Measurements from ENCODE around the gene OSTN. TPM values are rescaled to one million over a fixed set of nuclear protein-coding genes. Genes with fewer than 3 reads are reported as not detected.
A peak's percentile ranks its signal among the peaks of the same experiment; 100 is the strongest.

The OSTN gene
- total RNA-seq, 6 experiments from 2014 or later, result not detected

DNA sequence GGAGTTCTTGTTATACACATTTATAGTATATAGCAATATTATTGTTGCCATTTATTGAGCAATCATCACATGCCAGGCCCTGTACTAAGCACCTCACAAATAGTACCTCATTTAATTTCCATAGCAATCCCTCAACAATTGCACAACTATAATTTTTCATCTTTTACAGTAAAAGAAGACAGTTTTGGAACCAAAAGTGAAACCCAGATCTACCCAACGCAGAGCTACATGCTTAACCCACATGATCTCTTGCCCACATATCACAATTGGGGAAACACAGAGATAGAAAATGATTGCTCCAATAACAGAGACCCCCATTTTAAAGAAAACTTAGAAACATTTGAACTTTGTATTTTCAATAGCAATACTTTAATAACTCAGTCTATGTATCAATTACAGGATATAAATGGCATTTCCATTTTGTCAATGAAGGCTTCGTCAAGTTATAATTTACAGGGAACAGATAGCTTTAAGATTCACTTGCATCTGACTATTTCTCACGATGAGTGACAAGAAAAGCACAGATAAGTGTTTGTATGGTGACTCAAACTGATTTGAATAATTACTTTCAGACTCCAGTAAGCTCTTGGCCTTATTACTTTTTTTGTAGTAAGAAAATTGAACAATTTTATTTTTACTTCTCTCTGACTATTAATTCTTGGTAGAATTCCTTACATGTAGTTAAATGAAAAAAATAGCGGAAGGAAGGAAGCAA is 91.4 kb downstream of the OSTN start:
- no peak overlapping the region for H3K4me3 ChIP-seq
- intact Hi-C loops (cut with DNase I), result no loop called here
- no peaks in the 10 kb centered on the region for H3K4me1 ChIP-seq
- ATAC-seq, result peak in 2 of 4 donors; percentile 35 to 44
- WGBS (ENCODE audit: insufficient coverage, low coverage, low lambda C conversion rate, missing lambda C conversion rate), result 63% methylated on average over 4 of the region's 4 CpGs
- H3K27me3 ChIP-seq, result no peaks in the 10 kb centered on the region
- no peak overlapping the region for H3K27ac ChIP-seq
- DNase-seq, result no peak
- H3K9me3 ChIP-seq, result no peaks in the 10 kb centered on the region
- no peaks in the 10 kb centered on the region for H3K36me3 ChIP-seq
- TF ChIP-seq, protein P1, sequence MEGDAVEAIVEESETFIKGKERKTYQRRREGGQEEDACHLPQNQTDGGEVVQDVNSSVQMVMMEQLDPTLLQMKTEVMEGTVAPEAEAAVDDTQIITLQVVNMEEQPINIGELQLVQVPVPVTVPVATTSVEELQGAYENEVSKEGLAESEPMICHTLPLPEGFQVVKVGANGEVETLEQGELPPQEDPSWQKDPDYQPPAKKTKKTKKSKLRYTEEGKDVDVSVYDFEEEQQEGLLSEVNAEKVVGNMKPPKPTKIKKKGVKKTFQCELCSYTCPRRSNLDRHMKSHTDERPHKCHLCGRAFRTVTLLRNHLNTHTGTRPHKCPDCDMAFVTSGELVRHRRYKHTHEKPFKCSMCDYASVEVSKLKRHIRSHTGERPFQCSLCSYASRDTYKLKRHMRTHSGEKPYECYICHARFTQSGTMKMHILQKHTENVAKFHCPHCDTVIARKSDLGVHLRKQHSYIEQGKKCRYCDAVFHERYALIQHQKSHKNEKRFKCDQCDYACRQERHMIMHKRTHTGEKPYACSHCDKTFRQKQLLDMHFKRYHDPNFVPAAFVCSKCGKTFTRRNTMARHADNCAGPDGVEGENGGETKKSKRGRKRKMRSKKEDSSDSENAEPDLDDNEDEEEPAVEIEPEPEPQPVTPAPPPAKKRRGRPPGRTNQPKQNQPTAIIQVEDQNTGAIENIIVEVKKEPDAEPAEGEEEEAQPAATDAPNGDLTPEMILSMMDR (IDR thresholded peaks at IDR 0.05), result no peak
- TF ChIP-seq POLR2A (IDR thresholded peaks at IDR 0.05), result no peak

DNA sequence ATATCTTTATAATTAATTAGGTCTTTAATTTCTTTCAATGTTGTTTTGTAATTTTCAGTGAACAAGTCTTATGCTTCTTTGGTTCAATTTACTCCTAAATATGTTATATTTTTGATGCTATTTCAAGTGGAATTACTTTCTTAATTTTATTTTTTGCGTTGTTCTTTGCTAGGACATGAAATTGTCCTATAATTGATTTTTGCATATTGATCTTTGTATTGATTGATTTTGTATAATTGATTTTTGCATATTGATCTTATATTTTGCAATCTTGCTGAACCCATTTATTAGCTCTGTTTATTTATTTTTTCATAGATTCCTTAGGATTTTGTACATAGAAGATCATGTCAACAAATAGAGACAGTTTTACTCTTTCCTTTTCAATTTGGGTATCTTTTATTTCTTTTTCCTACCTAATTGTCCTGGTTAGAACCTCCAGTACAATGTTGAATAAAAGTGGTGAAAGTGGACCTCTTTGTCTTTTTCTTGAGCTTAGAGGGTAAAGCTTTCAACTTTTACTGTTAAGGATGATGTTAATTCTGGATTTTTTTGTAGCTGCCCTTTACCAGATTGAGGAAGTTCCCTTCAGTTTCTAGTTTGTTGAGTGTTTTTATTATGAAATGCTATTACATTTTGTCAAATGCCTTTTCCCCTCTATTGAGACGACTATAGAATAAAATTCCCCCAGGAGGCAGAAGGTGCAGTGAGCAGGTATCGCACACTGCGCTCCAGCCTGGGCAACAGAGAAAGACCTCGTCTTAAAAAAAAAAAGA is 93.4 kb downstream of the OSTN start:
- Histone ChIP-seq H3K4me3 (no peak overlapping the region), H3K27me3 (no peaks in the 10 kb centered on the region), H3K36me3 (no peaks in the 10 kb centered on the region), H3K27ac (no peak overlapping the region), H3K9me3 (no peaks in the 10 kb centered on the region), H3K4me1 (no peaks in the 10 kb centered on the region)
- WGBS (ENCODE audit: insufficient coverage, low coverage, low lambda C conversion rate, missing lambda C conversion rate), result 66% methylated on average over 5 of the region's 5 CpGs
- intact Hi-C loops (cut with DNase I), result no loop called here
- no peak for ATAC-seq
- TF ChIP-seq, protein P1 (IDR thresholded peaks at IDR 0.05), result no peak
- no peak for TF ChIP-seq POLR2A (IDR thresholded peaks at IDR 0.05)
- DNase-seq, result no peak

DNA sequence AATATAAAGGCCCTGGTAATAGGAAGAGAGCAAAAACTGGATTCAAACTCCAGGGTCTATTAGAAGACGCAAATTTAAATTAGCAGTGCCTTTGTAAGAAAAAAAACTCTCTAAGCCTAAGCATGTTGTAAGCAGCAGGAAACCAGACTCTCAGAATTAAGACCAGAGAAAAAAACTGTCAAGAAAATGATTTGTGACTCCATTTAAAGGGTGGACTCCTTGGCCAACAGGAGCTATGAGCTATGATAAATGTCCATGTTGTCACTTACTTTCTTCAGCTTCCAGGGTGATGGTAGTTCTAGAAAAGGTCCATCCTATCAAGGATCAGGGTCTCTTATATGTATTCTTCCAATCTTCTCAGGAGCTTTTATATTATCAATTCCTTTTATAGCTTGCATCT is 95.2 kb downstream of the OSTN start:
- no peak for ATAC-seq
- DNase-seq, result no peak
- H3K9me3 ChIP-seq, result no peaks in the 10 kb centered on the region
- no peaks in the 10 kb centered on the region for H3K36me3 ChIP-seq
- intact Hi-C loops (cut with DNase I), result no loop called here
- no peaks in the 10 kb centered on the region for H3K4me1 ChIP-seq
- no peak for TF ChIP-seq POLR2A (IDR thresholded peaks at IDR 0.05)
- no peak overlapping the region for H3K27ac ChIP-seq
- WGBS (ENCODE audit: insufficient coverage, low coverage, low lambda C conversion rate, missing lambda C conversion rate), result 100% methylated on average over 1 of the region's 1 CpG
- no peak overlapping the region for H3K4me3 ChIP-seq
- H3K27me3 ChIP-seq, result no peaks in the 10 kb centered on the region

DNA sequence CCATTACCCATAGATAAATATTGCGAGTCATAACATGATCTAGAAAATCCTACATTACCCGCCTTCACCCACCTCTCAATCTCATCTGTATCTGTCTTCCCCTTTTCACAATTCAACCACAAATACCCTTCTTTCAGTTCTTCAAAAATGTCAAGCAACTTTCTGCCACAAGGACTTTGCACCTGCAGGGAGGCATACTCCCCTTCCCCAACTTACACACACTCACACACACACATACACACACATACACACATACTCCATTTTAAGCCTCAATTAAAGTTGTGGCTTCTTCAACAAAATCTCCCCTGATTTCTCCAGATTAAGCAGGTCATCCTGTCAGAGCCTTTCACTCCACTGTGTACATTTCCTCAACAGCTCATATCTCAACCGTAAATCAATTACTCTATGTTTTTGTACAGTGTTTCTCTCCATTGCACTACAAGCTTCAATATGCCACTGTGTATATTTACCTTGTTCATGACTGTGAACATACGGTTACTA is 97.0 kb downstream of the OSTN start:
- ATAC-seq (no peak), DNase-seq (no peak)
- Histone ChIP-seq H3K4me3 (no peak overlapping the region), H3K27ac (no peak overlapping the region), H3K4me1 (no peaks in the 10 kb centered on the region), H3K36me3 (no peaks in the 10 kb centered on the region), H3K9me3 (no peaks in the 10 kb centered on the region), H3K27me3 (no peaks in the 10 kb centered on the region)
- TF ChIP-seq, protein P1 (IDR thresholded peaks at IDR 0.05), result no peak
- no peak for TF ChIP-seq POLR2A (IDR thresholded peaks at IDR 0.05)
- WGBS (ENCODE audit: insufficient coverage, low coverage, low lambda C conversion rate, missing lambda C conversion rate), result 62% methylated on average over 4 of the region's 4 CpGs
- intact Hi-C loops (cut with DNase I), result no loop called here

DNA sequence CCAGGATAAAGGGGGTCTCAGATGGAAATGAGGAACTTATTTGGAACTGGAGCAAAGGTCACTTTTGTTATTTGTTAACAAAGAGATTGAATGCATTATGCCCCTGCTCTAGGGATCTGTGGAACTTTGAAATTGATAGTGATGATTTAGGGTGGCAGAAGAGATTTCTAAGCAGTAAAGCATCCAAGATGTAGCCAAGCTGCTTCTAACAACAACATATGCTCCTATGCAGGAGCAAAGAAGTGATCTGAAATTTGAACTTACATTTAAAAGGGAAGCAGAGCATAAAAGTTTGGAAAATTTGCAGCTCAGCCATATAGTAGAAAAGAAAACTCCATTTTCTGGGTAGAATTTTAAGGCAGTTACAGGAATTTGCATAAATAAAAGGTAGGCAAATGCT is 99.8 kb downstream of the OSTN start:
- Histone ChIP-seq H3K4me3 (no peak overlapping the region), H3K27me3 (no peaks in the 10 kb centered on the region), H3K27ac (no peak overlapping the region), H3K36me3 (no peaks in the 10 kb centered on the region), H3K4me1 (no peaks in the 10 kb centered on the region), H3K9me3 (no peaks in the 10 kb centered on the region)
- DNase-seq, result no peak
- intact Hi-C loops (cut with DNase I), result no loop called here
- ATAC-seq, result no peak
- TF ChIP-seq, protein P1 (IDR thresholded peaks at IDR 0.05), result no peak
- no peak for TF ChIP-seq POLR2A (IDR thresholded peaks at IDR 0.05)
